ENCODE measurements around the gene ZNF580. TPM values are rescaled to one million over a fixed set of nuclear protein-coding genes. Genes with fewer than 3 reads are reported as not detected.
A peak's percentile ranks its signal among the peaks of the same experiment; 100 is the strongest.

ZNF580 gene
- total and polyA plus RNA-seq, 2 experiments from 2014 or later = 10.1 to 53.8 TPM

GRCh38 chr19:55606471-55606787 lies 34.4 kb upstream of the ZNF580 start:
- H3K4me3 ChIP-seq = no peak overlapping the region
- H3K4me1 ChIP-seq (ENCODE audit: insufficient read depth) = peaks cover 13% of the 10 kb centered on the region
- H3K36me3 ChIP-seq (replicated peaks; ENCODE audit: insufficient read depth, low read depth) = no peaks in the 10 kb centered on the region
- peak overlapping the region; percentile 78 for H3K27ac ChIP-seq
- TF ChIP-seq, protein P1, sequence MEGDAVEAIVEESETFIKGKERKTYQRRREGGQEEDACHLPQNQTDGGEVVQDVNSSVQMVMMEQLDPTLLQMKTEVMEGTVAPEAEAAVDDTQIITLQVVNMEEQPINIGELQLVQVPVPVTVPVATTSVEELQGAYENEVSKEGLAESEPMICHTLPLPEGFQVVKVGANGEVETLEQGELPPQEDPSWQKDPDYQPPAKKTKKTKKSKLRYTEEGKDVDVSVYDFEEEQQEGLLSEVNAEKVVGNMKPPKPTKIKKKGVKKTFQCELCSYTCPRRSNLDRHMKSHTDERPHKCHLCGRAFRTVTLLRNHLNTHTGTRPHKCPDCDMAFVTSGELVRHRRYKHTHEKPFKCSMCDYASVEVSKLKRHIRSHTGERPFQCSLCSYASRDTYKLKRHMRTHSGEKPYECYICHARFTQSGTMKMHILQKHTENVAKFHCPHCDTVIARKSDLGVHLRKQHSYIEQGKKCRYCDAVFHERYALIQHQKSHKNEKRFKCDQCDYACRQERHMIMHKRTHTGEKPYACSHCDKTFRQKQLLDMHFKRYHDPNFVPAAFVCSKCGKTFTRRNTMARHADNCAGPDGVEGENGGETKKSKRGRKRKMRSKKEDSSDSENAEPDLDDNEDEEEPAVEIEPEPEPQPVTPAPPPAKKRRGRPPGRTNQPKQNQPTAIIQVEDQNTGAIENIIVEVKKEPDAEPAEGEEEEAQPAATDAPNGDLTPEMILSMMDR (IDR thresholded peaks at IDR 0.05; ENCODE audit: poor library complexity) = no peak
- TF ChIP-seq EZH2phosphoT487 (IDR thresholded peaks at IDR 0.05; ENCODE audit: low read depth, severe bottlenecking, unreplicated experiment) = no peak
- no peak for TF ChIP-seq EZH2 (IDR thresholded peaks at IDR 0.05; ENCODE audit: borderline replicate concordance)
- H3K4me2 ChIP-seq = peak overlapping the region; percentile 86
- peaks cover 53% of the 10 kb centered on the region for H3K79me2 ChIP-seq
- WGBS (ENCODE audit: low lambda C conversion rate, missing lambda C conversion rate) = 32% methylated on average over 12 of the region's 12 CpGs
- no peaks in the 10 kb centered on the region for H3K9me2 ChIP-seq (replicated peaks; ENCODE audit: insufficient read depth)
- H2AFZ ChIP-seq = no peak overlapping the region
- H3K27me3 ChIP-seq = no peaks in the 10 kb centered on the region
- no peak for DNase-seq (ENCODE audit: low spot score)
- peaks cover 6% of the 10 kb centered on the region for H4K20me1 ChIP-seq (ENCODE audit: insufficient read depth, poor library complexity, severe bottlenecking)
- no peaks in the 10 kb centered on the region for H3K9me3 ChIP-seq (ENCODE audit: low read depth)

DNA sequence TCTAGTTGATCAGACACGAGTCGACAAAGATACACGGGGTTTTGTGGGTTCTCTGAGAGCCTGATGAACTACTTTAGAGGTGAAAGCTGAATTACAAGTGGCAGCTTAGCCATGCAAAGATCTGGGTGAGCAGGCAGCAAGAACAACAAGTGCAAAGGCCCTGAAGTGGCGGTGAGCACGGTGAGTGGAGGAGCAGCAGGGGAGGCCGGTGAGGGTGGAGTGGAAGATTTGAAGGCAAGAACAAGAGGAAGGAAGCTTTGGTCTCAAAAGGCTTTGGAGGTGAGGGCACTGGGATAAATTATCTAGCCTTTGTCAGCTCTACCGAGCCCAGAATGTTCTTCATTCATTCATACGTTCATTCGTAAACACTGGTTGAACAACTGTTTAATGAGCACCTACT lies 34.0 kb upstream of the ZNF580 start:
- peaks cover 13% of the 10 kb centered on the region for H3K4me1 ChIP-seq (ENCODE audit: insufficient read depth)
- peak overlapping the region; percentile 78 for H3K27ac ChIP-seq
- H2AFZ ChIP-seq = no peak overlapping the region
- DNase-seq (ENCODE audit: low spot score) = no peak
- H3K4me2 ChIP-seq = peak overlapping the region; percentile 86
- H3K79me2 ChIP-seq = peaks cover 57% of the 10 kb centered on the region
- 88% methylated on average over 9 of the region's 9 CpGs for WGBS (ENCODE audit: low lambda C conversion rate, missing lambda C conversion rate)
- H3K27me3 ChIP-seq = no peaks in the 10 kb centered on the region
- no peaks in the 10 kb centered on the region for H3K36me3 ChIP-seq (replicated peaks; ENCODE audit: insufficient read depth, low read depth)
- peaks cover 6% of the 10 kb centered on the region for H4K20me1 ChIP-seq (ENCODE audit: insufficient read depth, poor library complexity, severe bottlenecking)
- no peaks in the 10 kb centered on the region for H3K9me3 ChIP-seq (ENCODE audit: low read depth)
- TF ChIP-seq, protein P1 (IDR thresholded peaks at IDR 0.05; ENCODE audit: poor library complexity) = no peak
- TF ChIP-seq EZH2 (IDR thresholded peaks at IDR 0.05; ENCODE audit: borderline replicate concordance) (no peak), EZH2phosphoT487 (IDR thresholded peaks at IDR 0.05; ENCODE audit: low read depth, severe bottlenecking, unreplicated experiment) (no peak)
- no peaks in the 10 kb centered on the region for H3K9me2 ChIP-seq (replicated peaks; ENCODE audit: insufficient read depth)
- no peak overlapping the region for H3K4me3 ChIP-seq

- peaks cover 6% of the 10 kb centered on the region for H4K20me1 ChIP-seq (ENCODE audit: insufficient read depth, poor library complexity, severe bottlenecking)
- H3K4me1 ChIP-seq (ENCODE audit: insufficient read depth) = peaks cover 8% of the 10 kb centered on the region
- H2AFZ ChIP-seq = no peak overlapping the region
- H3K27me3 ChIP-seq = no peaks in the 10 kb centered on the region
- no peaks in the 10 kb centered on the region for H3K36me3 ChIP-seq (replicated peaks; ENCODE audit: insufficient read depth, low read depth)
- no peaks in the 10 kb centered on the region for H3K9me2 ChIP-seq (replicated peaks; ENCODE audit: insufficient read depth)
- no peak overlapping the region for H3K27ac ChIP-seq
- H3K4me2 ChIP-seq = no peak overlapping the region
- TF ChIP-seq EZH2 (IDR thresholded peaks at IDR 0.05; ENCODE audit: borderline replicate concordance) = no peak
- TF ChIP-seq, protein P1 (IDR thresholded peaks at IDR 0.05; ENCODE audit: poor library complexity) = no peak
- no peak for TF ChIP-seq EZH2phosphoT487 (IDR thresholded peaks at IDR 0.05; ENCODE audit: low read depth, severe bottlenecking, unreplicated experiment)
- no peak overlapping the region for H3K4me3 ChIP-seq
- 95% methylated on average over 5 of the region's 5 CpGs for WGBS (ENCODE audit: low lambda C conversion rate, missing lambda C conversion rate)
- no peaks in the 10 kb centered on the region for H3K9me3 ChIP-seq (ENCODE audit: low read depth)
- peaks cover 57% of the 10 kb centered on the region for H3K79me2 ChIP-seq
- no peak for DNase-seq (ENCODE audit: low spot score)
Observed at GRCh38 chr19:55609326-55609725, 31.5 kb upstream of the ZNF580 start.
